HFFc6 (cell line): ENCODE data around the gene GADD45G. TPM values are rescaled to one million over a fixed set of nuclear protein-coding genes. Genes with fewer than 3 reads are reported as not detected.

Experiments
- DNase-seq: peaks from one replicate; pipeline ENCODE4 v3.0.0-alpha.2; 2018
- H3K27ac Mint-ChIP-seq: 2 replicates; pipeline ENCODE4 v1.8.0; 2020; ENCODE audit warnings: mild to moderate bottlenecking, mixed read lengths
- H3K27me3 Mint-ChIP-seq: 2 replicates; pipeline ENCODE4 v1.8.0; 2021; ENCODE audit warnings: mild to moderate bottlenecking, moderate library complexity, mixed read lengths; ENCODE audit not compliant: insufficient read depth
- H3K36me3 Mint-ChIP-seq: 2 replicates; pipeline ENCODE4 v1.8.0; 2021; ENCODE audit warnings: low read depth, mixed read lengths
- H3K4me1 Mint-ChIP-seq: 2 replicates; pipeline ENCODE4 v1.8.0; 2020; ENCODE audit warnings: low read depth, mixed read lengths
- H3K4me3 Mint-ChIP-seq: 2 replicates; pipeline ENCODE4 v1.8.0; 2020; ENCODE audit warnings: mild to moderate bottlenecking, moderate library complexity, mixed read lengths
- H3K9me3 Mint-ChIP-seq: 2 replicates; pipeline ENCODE4 v1.8.0; 2020; ENCODE audit warnings: mild to moderate bottlenecking, mixed read lengths
- CTCF ChIP-seq: fragments of 200-600 bp; sonication (generic); IDR thresholded peaks from 2 replicates; pipeline ENCODE4 v1.5.0; 2021; ENCODE audit warnings: antibody characterized with exemption, mild to moderate bottlenecking
- total RNA-seq, 6 experiments: library from RNA; stranded (reverse); fragmentation: NEBNext Ultra II Directional; extraction: Animal tissue kit (Norgen Biotek cat#: 25700); gene quantifications; 2 replicates in 1 of 6; 3 replicates in 5 of 6; pipeline ENCODE4 v1.2.3, GENCODE V29; 2021

Gene GADD45G
- total RNA-seq, 6 experiments from 2014 or later, result 0.16 to 0.38 (median 0.24) TPM; not detected in 2

GRCh38 chr9:89609426-89610006, 4.7 kb downstream of the GADD45G start:
- no peak overlapping the region for H3K27ac Mint-ChIP-seq
- H3K4me3 Mint-ChIP-seq, result no peak overlapping the region
- H3K4me1 Mint-ChIP-seq, result peaks cover 12% of the 10 kb centered on the region
- H3K27me3 Mint-ChIP-seq, result peaks cover 18% of the 10 kb centered on the region; the same call in 1 of the 2 replicates
- no peaks in the 10 kb centered on the region for H3K36me3 Mint-ChIP-seq
- H3K9me3 Mint-ChIP-seq, result no peaks in the 10 kb centered on the region
- no peak for DNase-seq
- TF ChIP-seq CTCF, result no peak

DNA sequence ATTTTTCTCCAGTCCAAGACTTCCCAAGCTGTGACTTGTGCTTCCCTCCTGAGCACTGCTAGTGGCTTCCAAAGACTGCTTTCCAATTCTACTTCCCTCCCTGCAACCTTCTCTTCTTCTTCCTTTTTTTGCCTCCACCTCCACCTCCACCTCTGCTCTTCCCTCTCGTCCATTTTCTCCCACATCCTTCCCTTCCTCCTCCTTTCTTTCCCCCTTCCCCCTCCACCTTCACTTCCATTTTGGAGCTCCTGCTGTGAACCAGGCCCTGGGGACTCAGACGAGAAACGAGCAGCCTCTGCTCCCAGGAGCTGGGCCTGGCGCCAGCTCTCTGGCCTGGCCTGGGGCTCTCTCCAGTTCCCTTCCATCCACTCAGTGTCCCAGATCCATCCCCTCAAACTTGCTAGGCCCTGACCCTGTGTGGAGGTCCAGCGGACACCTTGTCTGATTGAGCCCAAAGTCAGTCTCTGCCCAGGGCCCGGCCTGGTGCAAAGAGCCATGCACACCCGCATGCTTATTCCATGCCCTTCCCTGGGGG, 5.6 kb downstream of the GADD45G start:
- DNase-seq, result no peak
- Mint-ChIP-seq H3K27me3 (peaks cover 12% of the 10 kb centered on the region; the same call in 1 of the 2 replicates), H3K4me3 (no peak overlapping the region), H3K27ac (no peak overlapping the region), H3K4me1 (peaks cover 12% of the 10 kb centered on the region), H3K9me3 (no peaks in the 10 kb centered on the region), H3K36me3 (no peaks in the 10 kb centered on the region)
- TF ChIP-seq CTCF, result no peak

- peaks cover 8% of the 10 kb centered on the region for H3K4me1 Mint-ChIP-seq
- DNase-seq, result no peak
- peaks cover 12% of the 10 kb centered on the region; the same call in 1 of the 2 replicates for H3K27me3 Mint-ChIP-seq
- no peaks in the 10 kb centered on the region for H3K36me3 Mint-ChIP-seq
- H3K9me3 Mint-ChIP-seq, result no peaks in the 10 kb centered on the region
- TF ChIP-seq CTCF, result no peak
- no peak overlapping the region for H3K27ac Mint-ChIP-seq
- no peak overlapping the region for H3K4me3 Mint-ChIP-seq
These were observed 6.6 kb downstream of the GADD45G start for GRCh38 chr9:89611425-89611824.

- H3K36me3 Mint-ChIP-seq, result no peaks in the 10 kb centered on the region
- H3K4me1 Mint-ChIP-seq, result no peaks in the 10 kb centered on the region
- no peak overlapping the region for H3K4me3 Mint-ChIP-seq
- no peak overlapping the region for H3K27ac Mint-ChIP-seq
- peaks cover 12% of the 10 kb centered on the region; the same call in 1 of the 2 replicates for H3K27me3 Mint-ChIP-seq
- no peak for DNase-seq
- TF ChIP-seq CTCF, result no peak
- H3K9me3 Mint-ChIP-seq, result no peaks in the 10 kb centered on the region
These were observed 7.9 kb downstream of the GADD45G start for GRCh38 chr9:89612566-89613278.

GRCh38 chr9:89613912-89614892, 9.4 kb downstream of the GADD45G start:
- no peaks in the 10 kb centered on the region for H3K36me3 Mint-ChIP-seq
- DNase-seq, result no peak
- TF ChIP-seq CTCF, result no peak
- no peaks in the 10 kb centered on the region for H3K4me1 Mint-ChIP-seq
- H3K9me3 Mint-ChIP-seq, result no peaks in the 10 kb centered on the region
- H3K27me3 Mint-ChIP-seq, result peaks cover 10% of the 10 kb centered on the region; the same call in 1 of the 2 replicates
- H3K4me3 Mint-ChIP-seq, result no peak overlapping the region
- H3K27ac Mint-ChIP-seq, result no peak overlapping the region
